MM.1S (cell line): ENCODE measurements around the gene PLXNA4.

ENCODE experiments used
- CTCF ChIP-seq: fragments of 300-600 bp; sonication (generic); IDR thresholded peaks from 2 replicates; pipeline ENCODE4 v1.5.1; 2016; ENCODE audit warnings: antibody characterized with exemption, low read length, mixed read lengths
- EZH2 ChIP-seq: fragments of 300-600 bp; sonication (generic); optimal IDR thresholded peaks from 2 replicates; pipeline ENCODE3; 2017; ENCODE audit warnings: low read depth, mild to moderate bottlenecking, antibody characterized with exemption, low read length, mixed read lengths
- EZH2phosphoT487 ChIP-seq: fragments of 300-600 bp; sonication (generic); IDR thresholded peaks from 2 replicates; pipeline ENCODE4 v1.6.1; 2018; ENCODE audit warnings: antibody characterized with exemption, low read length

- TF ChIP-seq EZH2 (no peak), CTCF (no peak), EZH2phosphoT487 (no peak)
Observed at GRCh38 chr7:132499487-132499886, 76.8 kb downstream of the PLXNA4 start.
